ENCODE data around the gene FAM170A. TPM values are rescaled to one million over a fixed set of nuclear protein-coding genes. Genes with fewer than 3 reads are reported as not detected.

Gene FAM170A
- not detected for polyA plus RNA-seq (2013, experiment 1 of 2; ENCODE audit: insufficient read length)
- not detected for polyA plus RNA-seq (2013, experiment 2 of 2; ENCODE audit: insufficient read length)

DNA sequence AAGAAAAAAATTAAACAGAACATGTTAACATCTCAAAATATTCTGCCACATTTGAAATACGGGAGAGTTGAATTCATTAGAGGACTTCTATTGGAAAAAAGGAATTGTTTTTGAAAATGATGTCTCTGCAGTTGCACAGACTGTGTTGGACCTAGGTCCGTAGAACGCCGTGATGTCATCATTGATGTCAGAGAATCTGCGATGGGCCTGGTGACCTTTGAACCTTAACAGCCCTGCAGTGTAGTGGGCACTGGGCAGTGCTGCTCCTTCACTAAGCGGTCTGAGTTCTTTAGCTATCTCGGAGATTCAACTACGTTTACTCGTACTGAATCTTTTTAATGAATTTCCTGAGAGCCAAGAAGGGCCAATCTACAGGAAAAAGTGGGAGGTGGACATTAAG lies at the start of gene FAM170A:
FAM170A (plus strand) TSS at position 220 of the 400 bp plus-strand sequence. CDS start 211 bp downstream, outside the sequence.
- DNase-seq: no peak

DNA sequence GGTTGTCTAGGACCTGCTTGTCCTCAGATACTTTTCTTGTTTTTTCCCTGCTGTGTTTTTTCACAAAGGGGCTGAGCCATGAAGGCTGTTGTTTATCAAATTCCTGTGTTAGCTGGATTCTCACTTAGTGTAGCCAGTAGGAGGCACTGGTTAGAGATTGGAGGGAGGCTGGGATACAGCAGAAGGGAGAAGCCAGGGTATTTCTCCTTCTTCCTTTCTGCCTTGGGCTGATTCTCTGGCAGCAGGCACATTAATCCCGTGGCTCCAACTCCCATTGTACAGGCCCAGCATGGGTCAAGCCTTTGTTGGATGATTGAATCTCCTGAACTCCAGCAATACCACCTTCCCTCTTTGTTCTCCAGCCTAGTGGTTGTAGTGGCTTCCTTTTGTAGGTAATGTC lies 46.4 kb upstream of the FAM170A start:
- no peak for DNase-seq

DNA sequence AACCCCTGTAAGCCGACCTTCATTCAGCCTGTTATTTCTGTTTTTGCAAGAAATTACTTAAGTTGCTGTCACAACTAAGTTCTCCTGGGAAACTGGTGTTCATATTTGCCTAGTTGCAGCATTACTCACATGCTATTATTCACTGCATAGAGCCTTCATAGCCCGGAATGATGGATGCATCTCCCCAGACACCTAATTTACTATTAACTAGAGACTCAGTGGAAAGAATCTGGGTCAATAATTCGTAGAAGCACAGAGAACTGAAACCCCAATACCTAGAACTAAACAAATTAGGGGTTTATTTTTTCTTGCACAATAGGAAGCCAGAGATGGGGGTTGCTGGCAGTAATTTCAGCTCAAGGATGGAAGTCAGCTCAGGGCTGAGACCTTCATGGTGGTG lies 45.7 kb upstream of the FAM170A start:
- DNase-seq: peak; percentile 21

DNA sequence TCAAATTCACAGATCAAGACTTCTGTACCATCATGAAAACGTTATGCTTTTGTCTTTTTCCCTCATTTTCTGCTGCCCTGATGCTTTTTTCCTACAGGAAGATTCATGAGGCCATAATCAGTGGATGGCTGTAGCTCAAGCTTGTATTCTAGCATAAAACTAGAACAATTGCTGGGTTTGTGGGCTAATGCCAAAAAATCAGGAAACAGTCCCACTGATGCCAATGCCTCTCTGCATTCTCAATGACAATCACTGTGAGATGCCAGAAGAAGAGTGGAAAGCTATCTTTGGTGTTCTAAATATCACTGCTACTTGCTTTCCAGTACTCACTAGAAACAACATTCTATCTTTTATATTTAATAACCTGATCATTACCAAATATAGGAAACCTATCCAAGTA lies 33.3 kb upstream of the FAM170A start:
- no peak for DNase-seq

DNA sequence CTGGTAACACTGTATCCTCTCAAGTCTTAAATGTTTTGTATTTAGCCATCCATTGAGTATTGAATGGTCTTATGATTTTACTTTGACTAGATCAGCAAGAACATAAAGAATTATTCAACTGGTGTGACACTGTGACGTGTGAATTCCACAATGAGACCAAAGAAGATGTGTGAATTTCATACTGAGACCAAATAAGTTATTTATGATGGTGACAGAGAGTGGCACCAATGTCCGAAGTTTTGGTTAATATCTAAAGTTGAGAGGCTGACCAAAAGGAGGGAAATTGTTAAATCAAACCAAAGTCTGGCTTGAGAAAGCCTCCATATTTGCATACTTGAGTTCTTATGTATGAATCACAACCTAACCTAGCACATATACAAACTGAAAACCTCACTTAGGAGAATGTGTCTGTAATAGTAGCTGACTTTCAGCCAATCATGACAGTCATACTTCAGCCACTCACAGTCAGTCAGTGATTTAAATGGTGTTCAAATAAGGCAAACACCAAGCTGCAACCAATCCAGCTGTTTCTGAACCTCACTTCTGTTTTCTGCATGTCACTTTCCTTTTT lies 31.5 kb upstream of the FAM170A start:
- no peak for DNase-seq

GRCh38 chr5:119613937-119614336 lies 15.4 kb upstream of the FAM170A start:
- no peak for DNase-seq

DNA sequence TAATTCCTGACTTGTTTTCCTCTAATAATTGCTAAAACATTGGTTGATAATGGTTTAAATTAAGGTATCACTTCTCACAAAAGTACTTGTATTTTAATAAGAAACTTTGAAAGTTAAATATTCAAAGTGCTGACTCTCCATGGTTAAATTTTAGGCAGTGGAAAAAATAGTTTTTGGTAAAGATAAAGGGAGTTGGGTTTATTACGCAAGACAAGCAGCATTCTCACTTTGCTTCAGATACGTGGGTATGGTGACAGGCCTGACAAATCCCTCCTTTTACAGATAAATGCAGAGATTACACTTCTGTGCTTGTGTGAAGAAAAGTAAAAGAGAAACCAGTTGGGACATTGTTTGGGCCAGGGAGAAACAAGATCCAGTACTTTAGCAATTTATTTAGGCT lies 14.5 kb upstream of the FAM170A start:
- DNase-seq: no peak

- no peak for DNase-seq
Observed at GRCh38 chr5:119626086-119626485, 3.3 kb upstream of the FAM170A start.

DNA sequence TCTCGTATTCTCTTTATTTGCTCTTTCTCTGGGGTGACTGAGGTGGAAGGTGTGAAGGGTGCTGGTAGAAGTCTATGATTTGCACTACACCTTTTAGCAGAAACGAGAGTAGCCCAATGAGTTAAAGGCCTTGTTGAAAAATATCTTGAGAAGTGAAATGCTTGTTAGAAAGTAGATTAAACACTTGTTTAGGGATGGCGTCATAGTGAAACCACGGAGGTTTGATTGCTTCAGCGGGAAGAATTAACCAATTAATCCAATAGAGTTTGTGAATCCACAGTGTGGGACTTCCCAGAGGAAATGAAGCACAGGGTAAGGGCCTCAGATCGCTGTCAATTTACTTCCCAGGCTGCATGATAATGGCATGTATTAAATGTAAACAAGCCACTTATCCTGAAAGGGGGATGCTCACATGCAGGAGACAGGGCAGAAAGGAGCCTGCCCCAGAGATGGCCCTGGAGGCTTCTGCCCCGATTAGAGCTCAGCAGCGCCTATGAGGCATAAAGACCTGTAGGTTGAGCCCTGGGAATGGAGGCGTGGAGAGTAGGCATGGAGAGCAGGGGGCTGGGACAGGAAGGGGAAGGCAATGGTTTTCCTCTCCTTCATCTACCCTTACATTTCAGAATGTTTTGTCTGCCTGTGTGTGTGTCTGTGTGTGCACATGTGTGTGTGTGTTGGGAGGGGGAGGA lies 1.5 kb downstream of the FAM170A start:
- no peak for DNase-seq

- DNase-seq: no peak
Observed at GRCh38 chr5:119631660-119632059, 2.3 kb downstream of the FAM170A start.

GRCh38 chr5:119651486-119651885 lies 22.1 kb downstream of the FAM170A start:
- no peak for DNase-seq

DNA sequence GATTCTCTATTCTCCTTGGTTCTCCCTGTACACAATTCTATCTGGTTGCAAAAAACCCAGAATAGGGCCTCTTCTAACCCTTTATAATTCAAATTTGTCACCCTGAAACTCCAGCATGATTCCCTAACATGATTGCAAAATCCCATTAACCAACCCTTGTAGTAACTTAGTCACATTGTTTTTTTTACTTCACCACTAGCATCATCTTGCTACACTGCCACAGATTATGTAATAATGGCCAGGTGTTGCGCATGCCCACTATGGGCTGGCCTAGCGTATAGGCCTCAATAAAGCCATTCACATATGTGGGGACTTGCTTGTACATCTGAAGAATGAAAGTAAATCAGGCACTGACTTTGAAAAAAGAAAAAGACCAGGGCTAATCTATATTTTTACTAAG lies 25.7 kb downstream of the FAM170A start:
- no peak for DNase-seq

DNA sequence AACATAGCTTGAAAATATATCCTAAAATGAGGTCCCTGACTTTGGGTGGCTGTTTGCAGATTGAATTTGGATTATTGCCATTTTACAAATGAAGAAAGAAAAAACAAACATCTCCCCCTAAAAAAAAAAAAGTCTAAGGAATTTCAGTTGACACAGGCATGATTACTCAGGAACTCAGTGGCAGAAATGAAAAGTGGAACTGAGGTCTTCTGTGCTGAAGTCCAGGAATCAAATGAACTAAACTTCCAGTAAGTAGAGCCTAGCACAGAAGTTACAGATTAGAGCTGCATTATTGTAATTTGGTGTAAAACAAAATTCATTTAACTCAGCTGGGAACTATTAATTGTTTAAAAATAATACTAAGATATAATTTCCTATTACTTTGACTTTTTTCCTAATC lies 26.7 kb downstream of the FAM170A start:
- DNase-seq: no peak

DNA sequence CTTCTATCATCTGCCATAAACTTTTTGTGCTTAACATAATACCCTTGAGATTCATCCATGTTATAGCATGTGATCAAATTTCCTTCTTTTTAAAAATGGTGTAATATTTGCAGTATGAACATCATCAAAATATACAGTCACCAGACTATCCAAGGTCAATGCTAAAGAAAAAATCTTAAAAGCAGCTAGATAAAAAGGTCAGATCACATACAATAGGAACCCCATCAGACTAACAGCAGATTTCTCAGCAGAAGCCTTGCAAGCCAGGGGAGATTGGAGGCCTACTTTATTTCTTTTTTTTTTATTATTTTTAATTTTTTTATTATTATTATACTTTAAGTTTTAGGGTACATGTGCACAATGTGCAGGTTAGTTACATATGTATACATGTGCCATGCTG lies 37.2 kb downstream of the FAM170A start:
- DNase-seq: no peak

DNA sequence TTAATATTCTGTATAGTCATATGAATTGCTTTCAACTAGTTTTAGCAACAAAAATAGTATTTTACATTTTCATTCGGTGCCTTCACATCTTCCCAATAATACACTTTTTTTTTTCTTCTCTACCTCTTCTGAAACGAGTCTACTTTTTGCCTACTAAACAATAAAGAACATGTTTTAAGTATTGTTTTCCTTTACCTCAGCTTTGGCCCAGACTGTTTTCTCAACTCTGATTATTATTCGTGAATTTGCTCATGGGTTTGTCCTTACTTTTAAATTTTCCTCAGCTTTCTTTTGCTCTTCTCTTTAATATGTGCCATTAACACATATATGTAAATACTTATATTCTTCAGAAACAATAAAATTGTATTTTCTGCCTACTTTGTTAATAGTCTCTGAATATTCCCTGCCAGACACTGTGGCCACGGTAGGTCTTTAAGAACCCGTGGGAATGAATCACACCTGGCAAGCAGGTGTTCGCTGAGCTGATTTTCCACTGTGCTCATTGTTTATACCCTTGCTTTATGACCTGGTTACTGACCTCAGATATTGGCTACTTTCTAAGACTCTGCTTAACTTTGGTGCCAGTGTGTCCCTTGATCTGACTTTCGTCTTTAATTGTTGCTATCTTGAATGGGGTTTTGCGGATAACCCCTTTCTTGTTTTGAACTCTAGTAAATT lies 49.1 kb downstream of the FAM170A start:
- DNase-seq: no peak

- no peak for DNase-seq
Observed at GRCh38 chr5:119680080-119680479, 50.7 kb downstream of the FAM170A start.

DNA sequence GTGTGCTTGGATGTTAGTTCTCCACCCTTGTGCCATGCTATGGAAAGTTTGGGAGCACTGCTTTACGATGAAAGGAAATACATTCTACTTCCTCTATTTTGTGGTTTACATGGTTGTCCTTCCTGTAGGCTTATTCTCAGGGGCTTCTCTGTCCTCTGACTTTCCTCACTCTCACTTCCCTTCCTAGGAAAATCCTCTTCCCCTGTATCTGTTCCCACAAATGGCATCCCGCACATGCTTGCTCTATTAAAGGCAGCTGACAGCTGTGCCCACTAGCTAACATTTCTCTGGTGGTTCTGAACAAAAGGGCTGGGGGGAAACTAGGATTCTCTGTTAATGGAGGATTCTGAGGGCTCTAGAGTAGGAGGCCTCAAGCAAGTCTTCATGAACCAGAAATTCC lies 52.4 kb downstream of the FAM170A start:
- no peak for DNase-seq

GRCh38 chr5:119682372-119682771 lies 53.0 kb downstream of the FAM170A start:
- no peak for DNase-seq
